Stomach (tissue), 9 donors: ENCODE measurements around the gene ZMYND8. TPM values are rescaled to one million over a fixed set of nuclear protein-coding genes. Genes with fewer than 3 reads are reported as not detected.

Experiments used
- DNase-seq, 2 donors: peaks; one replicate each; pipeline versions ENCODE4 v3.0.0 to v3.0.0-alpha.2; 2013 to 2019
- H3K27ac ChIP-seq, 5 donors: fragments of 200-600 bp in 4 of 5; sonication (generic) in 4 of 5; one replicate each; pipeline ENCODE4 v1.5.1; 2013 to 2019; ENCODE audit warnings: mild to moderate bottlenecking in 1 of 5, moderate library complexity in 1 of 5
- H3K27me3 ChIP-seq, 3 donors: fragments of 200-600 bp; sonication (generic); one replicate each; pipeline ENCODE4 v1.5.1; 2017 to 2019; ENCODE audit warnings: mixed run types in 1 of 3
- H3K36me3 ChIP-seq, 4 donors: fragments of 200-600 bp; sonication (generic); 1 replicate in 3 of 4; 2 replicates in 1 of 4; pipeline ENCODE4 v1.5.1; 2016 to 2019
- H3K4me1 ChIP-seq, 4 donors: fragments of 200-600 bp; sonication (generic); one replicate each; pipeline ENCODE4 v1.5.1; 2016 to 2019
- H3K4me3 ChIP-seq, 4 donors: fragments of 200-600 bp; sonication (generic) in 3 of 4; one replicate each; pipeline ENCODE4 v1.5.1; 2016 to 2019; ENCODE audit warnings: mild to moderate bottlenecking in 1 of 4
- H3K9me3 ChIP-seq, 4 donors: fragments of 200-600 bp; sonication (generic); one replicate each; pipeline ENCODE4 v1.5.1; 2016 to 2019
- EP300 ChIP-seq: sonication (generic); formaldehyde crosslinking; IDR thresholded peaks from one replicate; pipeline ENCODE4 v1.6.1; 2017; ENCODE audit warnings: antibody characterized with exemption
- POLR2A ChIP-seq, 4 donors: fragments of 450-650 bp; IDR thresholded peaks; one replicate each; pipeline ENCODE4 v1.6.1; 2016; ENCODE audit warnings: antibody characterized with exemption in 4 of 4, control low read depth in 2 of 4, mild to moderate bottlenecking in 1 of 4, moderate library complexity in 1 of 4
- POLR2AphosphoS5 ChIP-seq, 3 donors: sonication (generic); formaldehyde crosslinking; IDR thresholded peaks; one replicate each; pipeline ENCODE4 v1.6.1; 2016; ENCODE audit warnings: antibody characterized with exemption in 3 of 3
- WGBS, 5 donors: extraction: QIAGEN DNeasy Blood & Tissue Kit in 3 of 5; methylation state at CpG; one replicate each; pipeline versions ENCODE4 v1.1.5 to v1.1.7; 2013 to 2018; 5-methylcytosine and 5-hydroxymethylcytosine counted together
- intact Hi-C: fragments of 100-400 bp; cut with DNase I; formaldehyde crosslinking; loops from one replicate; pipeline ENCODE4 v1.15.1; 2023; ENCODE audit warnings: low total_unique reads
- polyA plus RNA-seq, 3 donors: library from polyadenylated mRNA; stranded (reverse); fragments of 200-250 nt; gene quantifications; one replicate each; pipeline ENCODE4 v1.2.3, GENCODE V29; 2013
- total RNA-seq, 5 donors: library from RNA; depleted of rRNA; stranded (reverse); fragments of >200 nt; gene quantifications; one replicate each; pipeline versions ENCODE4 v1.1.0 to v1.2.3, GENCODE V29; 2014 to 2016
- TF ChIP-seq, protein P1 (sequence below), 7 experiments: fragments of 450-650 bp in 4 of 7; fragments of 200-600 bp in 3 of 7; sonication (generic) in 3 of 7; IDR thresholded peaks; one replicate each; pipeline ENCODE4 v1.5.1; 2016 to 2019; ENCODE audit warnings: antibody characterized with exemption in 7 of 7, control low read depth in 2 of 7, mild to moderate bottlenecking in 1 of 7
- donor health status: healthy with polysubstance abuse.
- donor health status: Bipolar disorder and iron deficiency.
- donor health status: healthy.

Gene ZMYND8
- total and polyA plus RNA-seq, 8 donors, result 9.2 to 82.6 (median 39.4) TPM

DNA sequence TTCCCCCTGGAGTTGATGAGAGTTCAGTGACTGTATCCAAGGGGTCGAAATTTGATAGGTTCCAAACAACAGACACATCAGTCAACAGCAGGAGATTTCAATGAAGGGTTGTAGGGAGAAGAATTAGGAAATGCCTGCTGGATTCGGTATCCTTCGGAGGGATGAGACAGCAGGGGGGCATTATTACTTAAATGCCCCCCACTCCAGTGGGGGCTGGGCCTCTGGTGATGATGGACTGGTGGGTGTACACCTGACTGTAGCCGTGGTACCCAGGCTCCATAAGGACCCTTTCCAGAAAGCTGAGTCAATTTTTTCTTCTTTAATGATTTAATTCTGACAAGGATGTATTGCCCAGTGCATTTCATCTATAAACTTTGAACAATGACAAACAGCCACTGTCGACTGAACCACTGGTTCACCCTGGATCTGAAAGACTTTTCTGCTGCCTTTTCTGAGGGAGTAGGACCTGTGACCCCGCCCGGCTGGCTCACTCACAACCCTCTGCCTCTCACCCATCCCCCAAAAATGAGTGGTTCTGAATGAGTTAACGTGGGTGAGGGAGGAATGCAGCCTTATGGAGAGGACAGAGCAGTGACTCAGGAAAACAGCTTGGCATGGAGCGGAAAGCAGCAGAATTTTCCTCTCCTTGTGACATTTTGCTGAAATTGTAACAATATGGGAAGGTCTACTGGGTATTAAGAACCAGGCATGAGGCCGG is 41.0 kb downstream of the ZMYND8 start:
- peak in 1 of 2 donors; percentile 62 for DNase-seq
- TF ChIP-seq POLR2A (IDR thresholded peaks at IDR 0.05) (no peak), EP300 (peak; percentile 32), POLR2AphosphoS5 (IDR thresholded peaks at IDR 0.05) (peak in 2 of 3 donors; percentile 9 to 79)
- TF ChIP-seq, protein P1, sequence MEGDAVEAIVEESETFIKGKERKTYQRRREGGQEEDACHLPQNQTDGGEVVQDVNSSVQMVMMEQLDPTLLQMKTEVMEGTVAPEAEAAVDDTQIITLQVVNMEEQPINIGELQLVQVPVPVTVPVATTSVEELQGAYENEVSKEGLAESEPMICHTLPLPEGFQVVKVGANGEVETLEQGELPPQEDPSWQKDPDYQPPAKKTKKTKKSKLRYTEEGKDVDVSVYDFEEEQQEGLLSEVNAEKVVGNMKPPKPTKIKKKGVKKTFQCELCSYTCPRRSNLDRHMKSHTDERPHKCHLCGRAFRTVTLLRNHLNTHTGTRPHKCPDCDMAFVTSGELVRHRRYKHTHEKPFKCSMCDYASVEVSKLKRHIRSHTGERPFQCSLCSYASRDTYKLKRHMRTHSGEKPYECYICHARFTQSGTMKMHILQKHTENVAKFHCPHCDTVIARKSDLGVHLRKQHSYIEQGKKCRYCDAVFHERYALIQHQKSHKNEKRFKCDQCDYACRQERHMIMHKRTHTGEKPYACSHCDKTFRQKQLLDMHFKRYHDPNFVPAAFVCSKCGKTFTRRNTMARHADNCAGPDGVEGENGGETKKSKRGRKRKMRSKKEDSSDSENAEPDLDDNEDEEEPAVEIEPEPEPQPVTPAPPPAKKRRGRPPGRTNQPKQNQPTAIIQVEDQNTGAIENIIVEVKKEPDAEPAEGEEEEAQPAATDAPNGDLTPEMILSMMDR (IDR thresholded peaks at IDR 0.05), result no peak
- no peaks in the 10 kb centered on the region for H3K27me3 ChIP-seq

GRCh38 chr20:47314647-47315338 is 41.7 kb downstream of the ZMYND8 start:
- WGBS, 5 donors, result 91 to 100% (median 95%) methylated on average over 3 of the region's 3 CpGs
- no peaks in the 10 kb centered on the region for H3K9me3 ChIP-seq
- no peaks in the 10 kb centered on the region for H3K27me3 ChIP-seq
- H3K27ac ChIP-seq, result peak overlapping the region; percentile 96 to 99 (median 97)
- intact Hi-C loops, result no loop called here
- DNase-seq, result no peak
- H3K4me3 ChIP-seq, result no peak overlapping the region
- H3K36me3 ChIP-seq, result peaks cover 0 to 17% (median 14%) of the 10 kb centered on the region in 4 donors
- H3K4me1 ChIP-seq, result peaks cover 56 to 96% (median 79%) of the 10 kb centered on the region in 4 donors
- TF ChIP-seq, protein P1 (IDR thresholded peaks at IDR 0.05), result no peak

More for the DNA sequence above, 41.0 kb downstream of the ZMYND8 start:
- Histone ChIP-seq H3K4me3 (no peak overlapping the region), H3K4me1 (peaks cover 63 to 96% (median 83%) of the 10 kb centered on the region in 4 donors), H3K27ac (peak overlapping the region; percentile 96 to 99 (median 97)), H3K36me3 (peaks cover 0 to 15% (median 11%) of the 10 kb centered on the region in 4 donors), H3K9me3 (no peaks in the 10 kb centered on the region)
- WGBS, 5 donors, result 43 to 59% (median 55%) methylated on average over 10 of the region's 10 CpGs
- intact Hi-C loops, result no loop called here

GRCh38 chr20:47311967-47312681 is 44.4 kb downstream of the ZMYND8 start:
- Histone ChIP-seq H3K27me3 (no peaks in the 10 kb centered on the region), H3K27ac (peak overlapping the region in 4 of 5 donors; percentile 96 to 99 (median 97)), H3K4me1 (peaks cover 29 to 93% (median 68%) of the 10 kb centered on the region in 4 donors), H3K4me3 (no peak overlapping the region), H3K36me3 (peaks cover 0 to 44% (median 40%) of the 10 kb centered on the region in 4 donors), H3K9me3 (no peaks in the 10 kb centered on the region)
- 91 to 97% (median 94%) methylated on average over 11 of the region's 11 CpGs for WGBS, 5 donors
- no peak for DNase-seq
- TF ChIP-seq POLR2A (IDR thresholded peaks at IDR 0.05) (no peak), EP300 (no peak), POLR2AphosphoS5 (IDR thresholded peaks at IDR 0.05) (no peak)
- TF ChIP-seq, protein P1 (IDR thresholded peaks at IDR 0.05), result no peak
- intact Hi-C loops, result no loop called here

GRCh38 chr20:47311211-47311610 is 45.3 kb downstream of the ZMYND8 start:
- intact Hi-C loops, result no loop called here
- WGBS, 5 donors, result 72 to 86% (median 81%) methylated on average over 5 of the region's 5 CpGs
- no peak for DNase-seq
- TF ChIP-seq POLR2A (IDR thresholded peaks at IDR 0.05) (no peak), POLR2AphosphoS5 (IDR thresholded peaks at IDR 0.05) (no peak), EP300 (no peak)
- TF ChIP-seq, protein P1 (IDR thresholded peaks at IDR 0.05), result no peak
- no peak overlapping the region for H3K4me3 ChIP-seq
- peak overlapping the region in 4 of 5 donors; percentile 56 to 99 (median 86) for H3K27ac ChIP-seq
- peaks cover 4 to 53% (median 50%) of the 10 kb centered on the region in 4 donors for H3K36me3 ChIP-seq
- no peaks in the 10 kb centered on the region for H3K9me3 ChIP-seq
- H3K4me1 ChIP-seq, result peaks cover 22 to 91% (median 60%) of the 10 kb centered on the region in 4 donors
- no peaks in the 10 kb centered on the region for H3K27me3 ChIP-seq
